LHCN-M2 (cell line): ENCODE data around the gene DHX35. TPM values are rescaled to one million over a fixed set of nuclear protein-coding genes. Genes with fewer than 3 reads are reported as not detected.

Experiments
- DNase-seq: peaks from one replicate; pipeline ENCODE4 v3.0.0-alpha.2; 2012; ENCODE audit warnings: low read depth
- total RNA-seq: library from RNA; depleted of rRNA; stranded (reverse); fragments of >200 nt; gene quantifications from 2 replicates; pipeline ENCODE4 v1.2.3, GENCODE V29; 2014; rRNA removed

DHX35 gene
- total RNA-seq, 1 experiment from 2014 or later, result 10.9 TPM

DNA sequence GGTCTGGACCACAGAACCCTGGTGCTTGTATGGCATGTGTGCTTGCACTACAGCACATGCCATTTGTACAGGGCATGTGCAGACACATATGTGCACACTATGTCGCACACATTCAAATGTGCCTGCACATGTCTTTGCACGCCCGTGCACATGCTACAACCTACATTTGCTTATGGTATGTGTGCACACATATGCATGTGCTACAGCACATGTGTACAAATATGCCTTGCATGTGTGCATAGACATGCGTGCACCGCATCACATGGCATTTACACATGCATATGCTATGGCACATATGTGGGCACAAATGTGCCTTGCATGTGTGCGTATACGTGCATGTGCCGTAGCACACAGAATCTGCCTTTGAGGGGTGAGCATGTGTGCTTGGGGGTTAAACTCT is 90.5 kb downstream of the DHX35 start:
- no peak for DNase-seq

DNA sequence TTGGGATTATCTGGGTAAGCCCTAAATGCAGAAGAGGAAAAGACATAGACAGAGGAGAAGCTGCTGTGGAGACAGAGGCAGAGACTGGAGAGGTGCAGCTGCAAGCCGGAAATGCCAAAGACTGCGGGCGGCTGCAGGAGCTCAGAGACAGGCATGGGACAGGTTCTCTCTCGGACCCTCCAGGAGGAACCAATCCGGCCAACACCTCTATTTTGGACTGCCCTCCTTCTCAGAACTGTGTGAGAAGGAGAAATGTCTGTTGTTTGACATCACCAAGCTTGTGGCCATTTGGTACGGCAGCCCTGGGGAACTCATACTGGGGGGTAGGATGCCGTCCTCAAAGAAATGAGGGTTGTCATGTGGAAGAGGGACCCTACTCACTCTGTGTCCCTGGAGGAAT is 95.0 kb downstream of the DHX35 start:
- DNase-seq, result no peak

DNA sequence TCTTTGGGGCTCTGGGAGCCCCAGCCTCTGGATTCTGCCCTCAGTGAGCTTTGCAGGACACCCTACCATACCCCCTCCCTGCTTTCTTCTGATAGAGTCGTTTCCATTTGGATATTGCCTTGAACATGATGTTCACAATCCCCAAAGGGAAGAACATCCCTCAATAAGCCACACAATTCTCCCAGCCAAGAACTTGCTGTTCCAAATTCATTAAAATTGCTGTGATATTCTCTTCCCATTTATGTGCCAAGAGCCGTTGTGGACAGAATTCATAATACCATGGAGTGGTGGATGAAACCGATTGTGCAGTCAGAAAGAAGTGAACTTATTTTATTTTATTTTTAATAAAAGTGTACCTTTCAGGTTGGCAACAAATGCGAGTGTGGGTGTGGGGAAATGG is 95.8 kb downstream of the DHX35 start:
- DNase-seq, result no peak

DNA sequence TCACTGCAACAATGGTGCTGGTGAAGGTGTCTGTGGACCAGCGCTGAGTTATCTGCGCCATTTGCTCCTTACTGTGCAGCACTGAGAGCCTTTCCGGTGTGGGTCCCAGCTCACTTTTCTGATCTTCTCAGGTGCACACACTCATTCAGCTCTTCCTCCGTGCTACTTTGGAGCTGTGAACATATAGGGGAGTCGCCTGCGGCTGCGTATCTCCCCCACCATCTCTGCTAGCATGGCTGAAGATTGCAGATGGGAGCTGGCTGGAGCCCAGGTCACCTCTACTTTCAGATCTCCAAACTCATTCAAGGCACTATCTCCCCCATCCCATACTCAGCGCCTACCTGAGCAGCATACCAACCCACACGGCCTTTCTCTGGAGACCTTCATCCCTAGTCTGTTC is 96.9 kb downstream of the DHX35 start:
- DNase-seq, result no peak

DNA sequence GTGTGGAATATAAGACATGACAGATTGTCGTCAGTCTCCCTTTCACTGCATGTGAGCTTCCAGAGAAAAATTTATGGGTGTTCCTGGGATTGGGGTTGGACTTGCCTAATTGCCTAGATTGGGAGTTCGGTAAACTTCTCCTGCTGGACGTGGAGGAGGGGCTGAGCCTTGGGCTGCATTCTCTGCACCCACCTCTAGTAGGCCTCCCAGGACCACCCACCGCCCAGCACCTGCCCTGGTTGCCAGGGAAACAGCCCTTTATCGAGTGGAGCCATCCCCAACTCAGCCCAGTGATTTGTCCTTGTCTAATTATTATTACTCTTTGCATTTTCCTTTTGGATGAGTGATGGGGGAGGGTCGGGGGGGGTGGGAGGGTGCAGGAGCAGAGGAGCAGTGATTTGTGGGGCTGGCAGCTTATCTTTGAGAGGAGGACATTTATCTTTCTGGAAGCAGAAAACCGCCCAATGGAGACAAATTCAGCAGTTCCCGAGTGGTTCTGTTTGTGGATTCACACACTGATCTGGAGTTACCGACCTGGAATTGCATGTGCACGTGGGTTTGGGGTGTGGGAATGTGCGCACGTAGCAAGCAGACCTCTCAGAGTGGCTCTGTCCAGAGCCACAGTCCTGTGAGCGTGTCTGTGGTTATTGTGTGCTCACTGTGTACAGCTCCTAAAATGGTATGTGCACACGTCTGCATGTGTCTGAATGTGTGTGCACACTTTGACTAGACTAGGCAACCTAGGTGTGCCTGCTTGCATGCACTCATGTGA is 104.5 kb downstream of the DHX35 start:
- no peak for DNase-seq

DNA sequence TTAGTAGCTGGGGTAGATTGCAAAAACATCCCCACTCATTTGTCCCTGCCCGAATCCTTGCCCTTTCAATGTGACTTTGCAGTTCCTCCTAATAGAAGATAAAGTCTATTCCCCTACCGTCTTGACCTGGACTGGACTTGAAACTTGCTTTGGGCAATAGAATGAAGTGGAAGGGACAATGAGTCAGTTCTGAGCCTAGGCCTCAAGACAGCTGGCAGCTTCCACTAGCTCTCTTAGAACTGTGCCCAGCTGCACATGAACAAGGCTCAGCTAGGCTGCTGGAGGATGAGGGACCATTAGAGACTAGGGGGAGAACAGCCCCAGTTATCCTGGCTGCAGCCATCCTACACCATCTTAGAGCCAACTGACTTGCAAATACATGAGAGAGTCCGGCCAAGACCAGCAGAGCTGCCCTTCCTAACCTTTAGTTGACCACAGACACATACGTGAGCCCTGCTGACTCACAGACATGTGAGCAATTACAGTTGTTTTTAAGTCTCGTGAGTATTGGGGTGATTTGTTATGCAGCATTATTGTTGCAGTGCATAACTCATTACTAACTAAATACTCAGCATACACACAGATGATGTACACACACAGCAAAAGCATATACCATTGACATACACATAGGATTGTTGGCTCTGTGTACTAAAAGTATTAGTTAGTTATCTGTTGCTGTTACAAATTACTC is 105.5 kb downstream of the DHX35 start:
- peak; percentile 51 for DNase-seq

DNA sequence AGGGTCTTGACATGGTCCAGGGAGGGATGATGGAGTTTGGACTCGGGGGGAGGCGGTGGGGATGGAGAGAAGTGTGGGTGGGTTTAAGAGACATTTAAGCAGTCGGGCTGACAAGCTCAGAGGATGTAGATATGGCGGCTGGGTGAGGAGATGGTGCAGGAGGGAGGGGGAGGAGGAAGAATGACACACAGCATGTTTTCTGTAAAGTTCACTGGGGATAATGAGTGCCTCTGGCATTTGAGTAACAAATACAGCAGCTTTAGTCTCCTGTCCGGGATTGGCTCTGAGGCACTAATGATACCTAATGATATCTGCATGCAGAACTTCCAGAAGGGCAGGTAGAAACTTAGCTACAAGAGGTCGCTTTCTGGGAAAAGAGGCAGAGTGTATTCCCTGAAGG is 107.8 kb downstream of the DHX35 start:
- DNase-seq, result no peak

DNA sequence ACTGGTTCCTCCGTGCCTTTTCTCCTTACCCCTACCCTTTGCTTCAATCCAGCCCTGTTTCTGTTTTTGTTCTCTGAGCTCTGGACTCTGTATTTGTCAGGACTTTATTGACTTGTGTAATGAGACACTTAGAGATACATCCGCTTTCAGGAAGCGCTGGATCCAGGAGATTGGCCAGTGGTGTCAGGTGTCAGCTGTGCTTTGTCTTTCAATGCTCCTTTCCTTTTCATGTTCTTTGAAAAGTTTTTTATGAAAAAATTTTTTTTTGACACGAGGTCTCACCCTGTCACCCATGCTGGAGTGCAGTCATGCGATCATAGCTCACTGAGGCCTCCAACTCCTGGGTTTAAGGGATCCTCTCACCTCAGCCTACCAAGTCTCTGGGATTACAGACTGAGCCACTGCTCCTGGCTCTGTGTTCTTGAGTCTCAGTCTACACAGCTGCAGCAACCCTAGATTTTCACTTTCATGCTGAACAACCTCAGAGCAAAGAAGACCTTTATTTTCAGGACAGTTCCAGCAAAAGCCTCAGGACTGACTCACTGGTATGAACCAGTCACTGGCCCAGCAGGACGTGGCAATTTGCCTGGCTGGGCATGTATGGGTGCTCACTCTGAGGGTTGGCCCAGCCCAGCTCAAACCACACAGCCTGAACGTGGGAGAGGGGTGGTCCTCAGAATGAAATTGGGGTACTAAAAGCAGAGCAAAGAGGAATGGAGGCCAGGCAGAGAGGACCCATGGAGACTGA is 108.5 kb downstream of the DHX35 start:
- peak; percentile 36 for DNase-seq

DNA sequence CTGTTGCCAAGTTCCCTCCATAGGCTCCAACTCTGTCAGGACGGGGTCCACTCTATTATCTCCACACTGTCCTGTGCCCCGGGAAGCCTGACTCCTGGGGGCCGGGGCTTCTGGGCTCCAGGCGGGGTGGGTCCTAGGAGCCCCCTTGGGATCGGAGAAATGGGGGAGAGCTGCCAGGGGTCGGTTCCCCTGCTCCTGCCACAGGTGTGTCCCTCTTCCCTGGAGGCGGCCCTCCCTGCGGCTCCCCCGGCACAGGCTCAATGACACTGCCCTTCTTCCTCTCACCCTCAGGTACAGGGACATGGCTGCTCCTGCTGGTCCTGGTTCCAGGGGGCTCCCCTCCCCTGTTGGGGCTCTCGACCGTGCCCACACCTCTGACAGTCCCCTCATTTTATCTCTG is 110.0 kb downstream of the DHX35 start:
- no peak for DNase-seq

DNA sequence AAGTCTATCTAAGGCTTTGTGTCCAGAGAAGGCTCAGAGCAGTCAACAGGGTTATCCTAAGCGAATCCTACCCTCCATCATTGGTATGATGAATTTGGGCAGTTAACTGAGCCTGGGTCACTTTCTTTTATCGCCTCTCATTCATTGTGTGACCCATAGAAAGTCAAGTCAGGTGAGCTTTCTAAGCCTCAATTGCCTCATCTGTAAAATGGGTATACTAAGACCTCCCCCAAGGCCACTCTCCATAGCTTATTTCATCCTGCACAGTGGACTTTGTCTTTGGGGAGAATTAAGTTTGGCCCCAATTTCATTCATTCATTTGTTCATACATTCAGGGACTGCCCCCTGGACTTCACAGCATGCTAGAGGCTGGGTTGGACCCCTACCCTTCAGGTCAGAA is 110.5 kb downstream of the DHX35 start:
- no peak for DNase-seq

DNA sequence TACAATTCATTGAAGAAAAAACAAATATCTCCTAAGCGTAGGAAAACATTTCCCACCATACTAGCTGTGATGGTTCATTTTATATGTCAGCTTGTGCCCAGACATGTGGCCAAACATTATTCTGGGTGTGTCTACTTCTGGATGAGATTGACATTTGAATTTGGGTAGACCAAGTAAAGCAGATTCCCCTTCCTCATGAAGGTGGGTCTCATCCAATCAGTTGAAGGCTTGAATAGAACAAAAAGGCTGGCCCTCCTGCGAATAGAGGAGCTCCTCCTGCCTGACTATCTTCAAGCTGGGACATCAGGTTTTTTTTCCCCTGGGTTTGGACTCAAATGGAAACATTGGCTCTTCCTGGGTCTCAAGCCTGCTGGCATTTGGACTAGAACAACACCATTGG is 113.6 kb downstream of the DHX35 start:
- no peak for DNase-seq

DNA sequence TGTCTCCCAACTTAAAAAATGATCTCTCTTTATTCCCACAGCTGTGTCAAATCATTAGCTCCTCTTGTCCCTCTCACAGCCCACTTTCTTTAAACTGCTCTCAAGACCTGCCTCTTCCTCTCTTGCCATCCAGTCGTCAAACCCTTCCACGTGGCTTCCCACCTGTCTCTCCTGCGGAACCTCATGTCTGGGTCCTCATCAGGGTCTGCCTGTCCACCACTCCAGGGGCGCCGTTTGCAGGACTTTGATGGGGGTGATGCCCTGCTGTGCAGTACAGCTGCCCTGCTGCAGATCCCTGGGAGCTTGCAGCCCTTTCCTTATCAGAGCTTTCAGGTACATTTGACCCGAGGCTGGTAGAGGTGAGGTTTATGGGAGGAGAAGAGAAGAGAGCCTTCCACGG is 114.8 kb downstream of the DHX35 start:
- DNase-seq, result no peak

DNA sequence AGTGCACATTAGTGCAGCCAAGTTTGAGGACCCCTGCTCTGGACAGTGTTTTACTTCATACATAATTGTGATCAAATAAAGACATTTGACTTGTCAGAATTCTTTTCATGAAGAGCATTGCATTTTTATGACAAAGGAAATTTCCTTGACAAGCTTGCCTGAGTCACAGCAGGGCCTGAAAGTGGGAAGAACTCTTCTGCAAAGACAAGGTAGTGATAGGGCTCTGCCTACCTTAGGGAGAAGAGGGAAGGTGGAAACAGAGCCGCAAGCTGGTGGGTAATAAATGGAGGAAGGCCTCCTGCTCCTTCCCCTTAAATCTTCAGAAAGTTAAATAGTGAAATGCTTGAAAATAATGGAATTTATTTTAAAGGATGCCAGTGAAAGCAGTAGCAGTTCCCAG is 118.2 kb downstream of the DHX35 start:
- DNase-seq, result no peak

DNA sequence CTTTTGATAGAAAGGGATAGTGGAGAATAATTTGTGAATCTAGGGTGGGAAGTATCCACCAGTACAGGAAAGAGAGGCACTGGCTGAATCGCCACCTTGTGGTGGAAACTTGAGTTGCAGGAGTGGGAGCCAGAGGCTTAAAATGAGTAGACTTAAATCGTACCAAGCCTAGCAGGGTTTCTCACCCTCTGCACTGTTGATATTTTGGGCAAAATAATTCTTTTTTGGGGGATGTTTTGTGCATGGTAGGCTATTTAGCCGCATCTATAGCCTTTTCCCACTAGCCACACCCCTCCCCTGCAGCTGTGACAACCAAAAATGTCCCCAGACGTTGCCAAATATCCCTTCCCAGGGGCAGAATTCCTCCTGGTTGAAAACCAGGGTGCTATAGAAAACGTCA is 119.1 kb downstream of the DHX35 start:
- peak; percentile 61 for DNase-seq

DNA sequence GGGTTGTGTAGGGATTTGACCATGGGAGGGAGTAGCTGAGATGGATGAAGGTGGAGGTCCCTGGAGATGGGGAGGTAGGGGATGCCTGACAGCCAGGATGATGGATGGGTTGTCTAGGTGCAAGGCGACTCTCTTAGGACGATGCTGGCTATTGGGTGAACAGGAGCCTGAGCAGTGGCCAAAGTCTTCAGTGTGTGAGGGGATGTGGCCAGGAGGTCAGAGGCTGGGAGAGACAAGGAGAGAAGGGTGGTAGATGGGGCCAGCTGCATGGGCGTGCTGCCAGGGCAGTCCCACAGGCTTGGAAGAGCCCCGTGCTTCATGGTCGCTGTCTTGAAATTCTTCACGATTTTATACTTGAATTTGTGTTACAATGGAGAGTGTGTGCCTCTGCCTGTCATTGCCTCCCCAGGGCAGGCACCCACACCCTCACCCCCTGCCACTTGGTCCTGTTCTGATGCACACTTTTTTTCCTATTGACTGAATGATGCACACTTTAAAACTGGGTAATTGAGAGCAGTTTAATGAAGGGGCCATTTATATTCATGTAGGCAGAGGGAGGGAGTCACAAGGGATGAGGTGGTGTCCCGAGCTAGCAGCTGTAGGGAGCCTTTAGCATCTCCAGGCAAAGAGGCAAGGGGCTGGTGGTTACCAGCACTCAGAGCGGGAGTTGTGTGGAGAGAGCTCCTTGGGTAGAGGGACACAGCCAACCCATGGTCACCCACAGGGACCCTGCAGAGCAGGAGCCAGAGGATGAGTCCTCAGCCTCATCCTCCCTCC is 120.7 kb downstream of the DHX35 start:
- no peak for DNase-seq

DNA sequence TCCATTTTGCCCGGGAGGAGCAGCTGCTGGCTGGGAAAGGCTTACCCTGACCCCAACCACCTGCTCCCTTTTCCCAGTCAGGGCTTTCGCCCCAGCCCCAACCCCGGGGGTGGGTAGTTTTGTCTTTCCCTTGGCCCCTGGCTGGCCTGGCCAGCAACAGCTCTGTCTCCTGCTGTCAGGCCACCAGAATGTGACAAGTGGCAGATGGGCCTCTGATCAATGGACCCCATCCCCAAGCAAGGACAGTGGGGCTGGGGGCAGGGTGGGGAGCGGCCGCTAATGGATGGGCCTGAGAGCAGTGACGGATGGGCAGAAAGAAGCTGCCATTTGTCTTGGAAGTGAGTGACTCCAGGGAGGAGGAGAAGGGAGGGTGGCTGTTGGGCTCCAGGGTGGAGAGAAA is 121.6 kb downstream of the DHX35 start:
- DNase-seq, result no peak

DNA sequence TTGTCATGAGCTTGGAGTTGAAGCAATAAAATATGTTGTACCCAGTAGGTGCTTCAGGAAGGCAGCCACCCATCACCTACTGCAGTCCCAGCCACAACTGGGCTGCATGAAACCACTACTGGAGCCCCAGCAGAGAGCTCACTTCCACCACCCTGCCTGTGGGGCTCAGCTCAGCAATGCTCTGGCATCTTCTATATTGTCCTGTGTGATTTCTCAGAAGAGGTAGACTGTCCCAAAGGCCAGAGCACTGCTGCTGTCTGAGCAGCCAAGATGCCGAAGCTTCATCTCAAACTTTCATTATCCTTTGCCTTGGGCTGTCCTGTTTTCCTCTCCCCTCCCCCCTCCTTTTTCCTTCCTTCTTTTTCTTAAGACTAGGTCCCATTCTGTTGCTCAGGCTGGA is 126.9 kb downstream of the DHX35 start:
- no peak for DNase-seq

Other genes with a start within 250 kb of the DHX35 start
- not detected in 2 replicates for gene SLC32A1, start 237.9 kb upstream of the DHX35 start, total RNA-seq
- gene ACTR5, start 213.9 kb upstream of the DHX35 start, total RNA-seq, result 7.3 and 8.9 TPM in 2 replicates
- gene PPP1R16B, start 156.6 kb upstream of the DHX35 start, total RNA-seq, result not detected in 2 replicates
- 64.4 and 73.2 TPM in 2 replicates for gene FAM83D, start 35.9 kb upstream of the DHX35 start, total RNA-seq